ENCODE results near the gene KLHL12. TPM values are rescaled to one million over a fixed set of nuclear protein-coding genes. Genes with fewer than 3 reads are reported as not detected.

KLHL12 gene
- 18.1 TPM for polyA plus RNA-seq (2012; ENCODE audit: insufficient read depth, insufficient read length, low read depth)

GRCh38 chr1:202926581-202927491 lies at the start of gene KLHL12:
Gene KLHL12 (minus strand): TSS chr1:202927234. CDS start chr1:202925162, 2,072 bp downstream.
- Histone ChIP-seq H3K27me3 (no peaks in the 10 kb centered on the region), H3K36me3 (no peaks in the 10 kb centered on the region), H3K4me3 (ENCODE audit: low read depth, low read length) (peak within 1 kb of the TSS; percentile 72), H3K9me3 (no peaks in the 10 kb centered on the region), H3K4me1 (no peaks in the 10 kb centered on the region)
- TF ChIP-seq, protein P1, sequence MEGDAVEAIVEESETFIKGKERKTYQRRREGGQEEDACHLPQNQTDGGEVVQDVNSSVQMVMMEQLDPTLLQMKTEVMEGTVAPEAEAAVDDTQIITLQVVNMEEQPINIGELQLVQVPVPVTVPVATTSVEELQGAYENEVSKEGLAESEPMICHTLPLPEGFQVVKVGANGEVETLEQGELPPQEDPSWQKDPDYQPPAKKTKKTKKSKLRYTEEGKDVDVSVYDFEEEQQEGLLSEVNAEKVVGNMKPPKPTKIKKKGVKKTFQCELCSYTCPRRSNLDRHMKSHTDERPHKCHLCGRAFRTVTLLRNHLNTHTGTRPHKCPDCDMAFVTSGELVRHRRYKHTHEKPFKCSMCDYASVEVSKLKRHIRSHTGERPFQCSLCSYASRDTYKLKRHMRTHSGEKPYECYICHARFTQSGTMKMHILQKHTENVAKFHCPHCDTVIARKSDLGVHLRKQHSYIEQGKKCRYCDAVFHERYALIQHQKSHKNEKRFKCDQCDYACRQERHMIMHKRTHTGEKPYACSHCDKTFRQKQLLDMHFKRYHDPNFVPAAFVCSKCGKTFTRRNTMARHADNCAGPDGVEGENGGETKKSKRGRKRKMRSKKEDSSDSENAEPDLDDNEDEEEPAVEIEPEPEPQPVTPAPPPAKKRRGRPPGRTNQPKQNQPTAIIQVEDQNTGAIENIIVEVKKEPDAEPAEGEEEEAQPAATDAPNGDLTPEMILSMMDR (IDR thresholded peaks at IDR 0.05; ENCODE audit: low read depth, low read length), result peak; percentile 69
- peak; percentile 98 for DNase-seq

- Histone ChIP-seq H3K4me3 (ENCODE audit: low read depth, low read length) (no peak overlapping the region), H3K27me3 (peaks cover 70% of the 10 kb centered on the region), H3K36me3 (no peaks in the 10 kb centered on the region), H3K9me3 (no peaks in the 10 kb centered on the region), H3K4me1 (no peaks in the 10 kb centered on the region)
- TF ChIP-seq, protein P1 (IDR thresholded peaks at IDR 0.05; ENCODE audit: low read depth, low read length), result no peak
- no peak for DNase-seq
Measured at GRCh38 chr1:202976633-202977032, 49.6 kb upstream of the KLHL12 start.

DNA sequence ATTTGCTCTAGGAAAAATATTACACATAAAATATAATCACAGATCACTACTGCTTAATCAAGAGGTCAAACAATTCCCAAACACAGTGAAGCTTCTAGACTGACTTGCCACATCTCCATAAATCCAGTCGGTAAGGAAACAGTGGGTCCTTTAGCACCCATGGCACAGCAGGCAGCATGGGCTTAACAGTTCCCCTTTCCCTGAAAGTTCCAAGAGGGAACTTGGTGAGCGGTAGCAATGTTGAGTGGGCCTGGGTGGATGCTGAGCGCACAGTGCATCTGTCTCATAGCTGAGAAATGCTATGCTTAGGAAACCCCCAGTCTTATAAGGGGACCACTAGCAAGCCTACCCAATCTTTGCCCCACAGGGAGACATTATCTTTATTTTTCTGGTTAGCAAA lies 47.8 kb upstream of the KLHL12 start:
- TF ChIP-seq, protein P1 (IDR thresholded peaks at IDR 0.05; ENCODE audit: low read depth, low read length), result no peak
- no peaks in the 10 kb centered on the region for H3K4me1 ChIP-seq

DNA sequence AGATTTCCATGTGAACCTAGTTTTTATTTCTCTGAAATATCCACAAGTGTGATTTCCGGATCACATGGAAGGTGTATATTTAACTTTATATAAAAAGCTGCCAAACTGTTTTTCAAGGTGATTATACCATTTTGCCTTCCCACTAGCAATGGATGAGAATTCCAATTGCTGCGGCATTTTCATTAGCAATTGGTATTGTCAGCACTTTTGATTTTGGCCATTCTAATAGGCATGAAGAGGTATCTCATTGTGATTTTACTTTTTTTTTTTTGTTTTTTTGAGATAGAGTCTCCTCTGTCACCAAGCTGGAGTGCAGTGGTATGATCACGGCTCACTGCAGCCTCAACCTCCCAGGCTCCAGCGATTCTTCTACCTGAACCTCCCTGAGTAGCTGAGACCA lies 45.0 kb upstream of the KLHL12 start:
- DNase-seq, result no peak
- Histone ChIP-seq H3K4me3 (ENCODE audit: low read depth, low read length) (no peak overlapping the region), H3K36me3 (no peaks in the 10 kb centered on the region), H3K4me1 (no peaks in the 10 kb centered on the region), H3K9me3 (no peaks in the 10 kb centered on the region), H3K27me3 (peaks cover 52% of the 10 kb centered on the region)
- TF ChIP-seq, protein P1 (IDR thresholded peaks at IDR 0.05; ENCODE audit: low read depth, low read length), result no peak

More for the DNA sequence above, 47.8 kb upstream of the KLHL12 start:
- Histone ChIP-seq H3K27me3 (peaks cover 68% of the 10 kb centered on the region), H3K4me3 (ENCODE audit: low read depth, low read length) (no peak overlapping the region), H3K36me3 (no peaks in the 10 kb centered on the region), H3K9me3 (no peaks in the 10 kb centered on the region)
- no peak for DNase-seq

DNA sequence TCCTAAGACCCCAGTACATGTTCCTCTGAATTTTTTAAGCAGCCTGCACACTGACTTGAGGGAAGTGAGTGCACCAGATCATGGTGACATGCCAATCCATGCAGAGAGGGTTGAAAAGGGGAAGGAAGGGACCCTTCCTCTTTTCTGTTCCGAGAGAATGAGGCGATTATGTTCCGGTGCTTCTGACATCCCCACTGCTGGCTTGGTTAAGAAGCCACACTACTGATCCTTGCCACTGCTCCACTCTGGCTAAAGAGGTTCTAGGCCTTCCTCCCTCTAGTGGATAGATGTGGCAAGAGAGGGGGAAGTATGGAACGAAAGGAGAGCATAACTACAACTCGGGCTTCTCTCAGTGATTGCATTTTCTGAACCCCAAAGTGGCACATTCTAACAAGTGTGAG lies 41.9 kb upstream of the KLHL12 start:
- H3K9me3 ChIP-seq, result no peaks in the 10 kb centered on the region
- H3K4me1 ChIP-seq, result peaks cover 6% of the 10 kb centered on the region; the same call in 1 of the 2 replicates
- peaks cover 24% of the 10 kb centered on the region for H3K27me3 ChIP-seq
- no peak overlapping the region for H3K4me3 ChIP-seq (ENCODE audit: low read depth, low read length)
- H3K36me3 ChIP-seq, result no peaks in the 10 kb centered on the region; the same call in 1 of the 2 replicates
- TF ChIP-seq, protein P1 (IDR thresholded peaks at IDR 0.05; ENCODE audit: low read depth, low read length), result peak; percentile 88
- peak; percentile 53 for DNase-seq

GRCh38 chr1:202968351-202968750 lies 41.3 kb upstream of the KLHL12 start:
- Histone ChIP-seq H3K27me3 (peaks cover 19% of the 10 kb centered on the region), H3K9me3 (no peaks in the 10 kb centered on the region), H3K4me3 (ENCODE audit: low read depth, low read length) (no peak overlapping the region; the same call in 1 of the 2 replicates), H3K4me1 (peaks cover 6% of the 10 kb centered on the region; the same call in 1 of the 2 replicates), H3K36me3 (no peaks in the 10 kb centered on the region; the same call in 1 of the 2 replicates)
- TF ChIP-seq, protein P1 (IDR thresholded peaks at IDR 0.05; ENCODE audit: low read depth, low read length), result no peak
- no peak for DNase-seq
